GM19025 (cell line): Measurements from ENCODE around the gene GRB10.

Experiments
- ATAC-seq: cut with Tn5 transposase; IDR thresholded peaks from one replicate; pipeline ENCODE4 v1.9.1; 2021; ENCODE audit warnings: mild to moderate bottlenecking, low read depth, moderate library complexity; ENCODE audit not compliant: unreplicated experiment

Gene GRB10

GRCh38 chr7:50646069-50646468 lies 136.6 kb downstream of the GRB10 start:
- ATAC-seq: no peak

- ATAC-seq: no peak
These were observed 137.5 kb downstream of the GRB10 start for GRCh38 chr7:50645186-50645585.

GRCh38 chr7:50644586-50644985 lies 138.1 kb downstream of the GRB10 start:
- ATAC-seq: no peak

- ATAC-seq: no peak
These were observed 138.6 kb downstream of the GRB10 start for GRCh38 chr7:50644114-50644513.

GRCh38 chr7:50641442-50642405 lies 141.0 kb downstream of the GRB10 start:
- no peak for ATAC-seq

GRCh38 chr7:50640779-50641178 lies 141.9 kb downstream of the GRB10 start:
- no peak for ATAC-seq

GRCh38 chr7:50640256-50640655 lies 142.4 kb downstream of the GRB10 start:
- ATAC-seq: no peak

GRCh38 chr7:50637725-50638643 lies 144.7 kb downstream of the GRB10 start:
- no peak for ATAC-seq

GRCh38 chr7:50634378-50634777 lies 148.3 kb downstream of the GRB10 start:
- no peak for ATAC-seq

GRCh38 chr7:50633414-50633710 lies 149.3 kb downstream of the GRB10 start:
- ATAC-seq: no peak

GRCh38 chr7:50632561-50633413 lies 149.9 kb downstream of the GRB10 start:
- peak; percentile 78 for ATAC-seq

GRCh38 chr7:50631639-50632038 lies 151.1 kb downstream of the GRB10 start:
- ATAC-seq: no peak

- no peak for ATAC-seq
These were observed 151.6 kb downstream of the GRB10 start for GRCh38 chr7:50631100-50631499.

GRCh38 chr7:50629238-50629901 lies 153.3 kb downstream of the GRB10 start:
- no peak for ATAC-seq

- no peak for ATAC-seq
These were observed 154.1 kb downstream of the GRB10 start for GRCh38 chr7:50628434-50629084.

- no peak for ATAC-seq
These were observed 154.8 kb downstream of the GRB10 start for GRCh38 chr7:50627824-50628361.

GRCh38 chr7:50626286-50626685 lies 156.4 kb downstream of the GRB10 start:
- no peak for ATAC-seq

GRCh38 chr7:50625360-50625759 lies 157.3 kb downstream of the GRB10 start:
- no peak for ATAC-seq

- no peak for ATAC-seq
These were observed 159.9 kb downstream of the GRB10 start for GRCh38 chr7:50622821-50623220.
